ENCODE data around the gene ZNF292.
"Not testable (repeated sequence)": the region's sequence is repeated elsewhere in the genome, so short reads cannot be mapped to it uniquely, and the experiment has no call there.

The ZNF292 gene

GRCh38 chr6:87214831-87215230 lies 59.5 kb downstream of the ZNF292 start:
- no peak for DNase-seq

DNA sequence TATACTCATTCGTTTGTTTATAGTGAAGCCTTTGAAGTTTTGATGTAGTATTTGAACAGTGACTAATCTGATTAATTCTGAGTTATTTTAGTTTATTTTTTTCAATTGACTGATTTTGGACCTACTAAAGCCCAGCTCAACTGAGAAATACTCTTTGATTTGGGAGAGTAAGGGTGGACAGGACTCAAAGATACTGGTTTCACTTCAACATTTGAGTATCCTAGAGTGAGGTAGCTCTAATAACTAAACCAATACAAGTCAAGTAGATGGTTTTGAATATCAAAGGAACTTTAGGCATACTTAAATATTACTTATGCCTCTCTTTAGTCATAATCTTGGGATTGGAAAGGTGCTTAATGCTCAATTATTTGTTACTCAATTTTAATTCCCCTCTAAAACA lies 65.6 kb downstream of the ZNF292 start:
- no peak for DNase-seq

- no peak for DNase-seq
These were observed 67.3 kb downstream of the ZNF292 start for GRCh38 chr6:87222676-87223075.

DNA sequence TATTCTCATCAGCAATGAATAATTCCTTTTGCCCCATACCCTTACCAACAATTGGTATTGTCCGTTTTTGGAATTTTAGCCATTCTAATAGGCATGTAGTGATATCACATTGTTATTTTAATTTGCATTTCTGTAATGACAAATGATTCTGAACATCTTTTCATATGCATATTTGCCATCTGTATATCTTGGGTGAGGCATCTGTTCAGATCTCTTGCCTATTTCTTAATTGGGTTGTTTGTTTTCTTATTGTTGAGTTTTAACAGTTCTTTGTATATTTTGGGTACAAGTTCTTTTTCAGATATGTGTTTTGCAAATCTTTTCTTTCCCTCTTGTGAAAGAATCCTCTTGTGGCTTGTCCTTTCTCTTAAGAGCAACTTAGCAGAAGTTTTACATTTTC lies 69.6 kb downstream of the ZNF292 start:
- no peak for DNase-seq

DNA sequence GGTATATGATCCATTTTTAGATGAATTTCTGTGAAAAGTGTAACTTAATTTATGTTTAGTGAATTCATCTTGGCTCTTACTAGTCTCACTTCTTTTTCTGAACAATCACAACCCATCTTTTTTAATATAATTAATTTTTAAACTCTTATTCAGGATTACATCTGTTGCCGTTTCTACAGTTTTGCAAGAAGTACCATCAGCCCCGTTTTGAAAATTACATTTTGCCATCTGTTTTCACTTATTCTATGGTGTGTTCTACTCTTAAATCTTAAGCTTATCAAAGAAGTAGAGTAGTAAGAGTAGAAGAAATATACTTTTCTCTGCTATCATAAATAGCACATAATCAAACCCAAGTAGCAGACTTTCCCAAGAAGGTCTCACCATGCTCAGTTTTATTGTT lies 70.1 kb downstream of the ZNF292 start:
- no peak for DNase-seq

DNA sequence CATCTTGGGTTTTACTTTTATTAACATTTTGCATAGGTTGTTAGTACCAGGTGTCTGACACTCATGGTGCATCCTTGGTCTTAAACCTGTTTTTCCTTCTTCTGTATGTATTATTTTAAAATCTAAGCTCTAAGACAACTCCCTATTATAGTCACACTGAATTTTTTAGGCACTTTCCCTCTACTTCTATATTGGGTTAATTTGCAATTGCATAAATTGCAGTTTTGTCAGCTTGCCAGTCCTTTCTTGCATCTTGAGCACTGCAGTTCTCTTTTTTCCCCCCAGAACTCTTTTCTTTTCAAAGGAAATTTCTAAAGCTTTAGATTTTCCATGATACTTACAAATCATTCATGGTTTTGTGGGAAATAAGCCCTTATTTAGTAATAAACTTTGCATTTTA lies 70.6 kb downstream of the ZNF292 start:
- no peak for DNase-seq

- no peak for DNase-seq
These were observed 75.4 kb downstream of the ZNF292 start for GRCh38 chr6:87230801-87231200.

DNA sequence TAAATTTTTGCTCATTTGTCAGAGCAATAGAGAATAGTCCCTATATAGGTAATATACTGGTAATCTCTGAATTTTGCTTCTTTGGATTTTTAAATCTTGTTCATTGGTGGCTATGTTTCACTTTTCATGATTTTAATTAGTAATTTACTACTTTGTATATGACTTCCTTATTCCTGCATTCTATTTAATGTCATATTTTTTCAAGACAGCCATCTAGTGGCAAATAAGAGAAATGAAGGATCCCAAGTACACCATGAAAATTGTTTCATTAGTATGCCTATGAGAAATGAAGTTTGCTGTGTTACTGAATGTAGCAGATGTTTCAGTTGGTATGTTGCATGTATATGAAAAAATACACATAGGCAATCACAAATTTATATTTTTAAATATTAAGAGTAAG lies 82.4 kb downstream of the ZNF292 start:
- peak in 1 of 5 donors; percentile 16 for DNase-seq

GRCh38 chr6:87239098-87239635 lies 83.8 kb downstream of the ZNF292 start:
- DNase-seq, result not testable (repeated sequence)

DNA sequence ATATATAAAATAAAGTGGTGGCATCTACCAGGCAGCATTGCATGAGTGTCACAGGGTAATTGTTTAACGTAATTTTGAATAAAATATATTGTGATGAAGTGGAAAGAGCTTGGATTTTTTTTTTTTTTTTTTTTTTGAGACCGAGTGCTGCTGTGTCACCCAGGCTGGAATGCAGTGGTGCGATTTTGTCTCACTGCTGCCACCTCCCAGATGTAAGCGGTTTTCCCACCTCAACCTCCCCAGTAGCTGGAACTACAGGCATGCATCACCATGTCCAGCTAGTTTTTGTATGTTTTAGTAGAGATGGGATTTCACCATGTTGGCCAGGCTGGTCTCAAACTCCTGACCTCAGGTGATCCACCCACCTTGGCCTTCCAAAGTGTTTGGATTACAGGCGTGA lies 85.9 kb downstream of the ZNF292 start:
- no peak for DNase-seq

DNA sequence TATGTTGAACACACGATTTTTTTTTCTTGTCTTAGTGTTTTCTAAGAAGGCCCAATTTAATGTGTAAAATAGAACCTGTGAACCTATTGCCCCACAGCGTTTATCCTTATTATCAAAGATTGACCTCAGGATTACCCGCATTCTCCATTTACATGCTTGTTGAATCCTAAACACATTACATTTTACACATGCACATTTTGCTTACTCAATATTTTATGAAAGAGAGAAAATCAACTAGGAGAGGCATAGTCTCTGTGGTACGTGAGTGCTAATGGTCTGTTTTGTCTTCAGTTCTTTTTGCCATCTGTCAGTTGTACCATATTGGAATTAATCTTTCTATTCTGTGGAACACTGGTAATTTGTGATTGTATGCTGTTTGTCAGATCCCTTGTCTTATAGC lies 86.9 kb downstream of the ZNF292 start:
- DNase-seq, result no peak

GRCh38 chr6:87243812-87244211 lies 88.4 kb downstream of the ZNF292 start:
- no peak for DNase-seq

DNA sequence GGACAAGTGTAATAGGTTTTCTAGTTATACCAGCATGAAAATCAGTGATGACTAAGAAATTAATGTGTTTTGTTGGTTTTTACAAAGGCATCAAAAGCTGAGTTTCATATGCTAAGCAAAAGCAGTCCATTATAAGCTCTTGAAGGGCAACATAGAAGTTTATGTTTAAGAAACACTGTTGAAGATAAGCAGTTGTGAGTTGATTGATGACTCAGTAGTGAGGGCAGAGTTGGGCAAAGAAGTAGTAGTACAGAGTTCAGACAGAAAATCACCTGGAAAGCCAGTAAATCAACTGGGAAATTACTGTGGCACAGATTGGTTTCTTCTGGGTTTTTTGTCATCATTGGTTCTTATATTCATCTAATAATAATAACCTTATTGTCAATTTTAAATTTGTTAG lies 89.0 kb downstream of the ZNF292 start:
- no peak for DNase-seq

GRCh38 chr6:87250019-87250418 lies 94.7 kb downstream of the ZNF292 start:
- DNase-seq, result no peak

DNA sequence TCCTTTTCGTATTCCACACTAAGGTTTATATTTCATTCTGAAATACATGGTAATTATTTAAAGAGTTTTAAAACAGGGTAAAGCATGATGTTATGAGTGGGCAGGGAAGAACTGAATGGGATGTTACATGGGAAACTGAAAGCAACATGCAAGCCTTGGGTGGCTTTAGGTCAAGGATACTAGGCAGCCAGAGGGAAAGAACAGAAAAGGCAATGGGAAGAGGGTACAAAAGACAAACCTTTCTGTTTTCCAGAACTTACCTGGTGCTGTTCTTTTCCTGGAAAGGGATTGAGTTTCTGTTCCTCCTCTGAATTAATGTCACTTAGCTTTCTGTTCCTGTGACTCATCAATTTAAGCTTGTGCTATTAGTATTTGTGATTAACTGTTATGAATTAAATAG lies 95.9 kb downstream of the ZNF292 start:
- DNase-seq, result no peak

DNA sequence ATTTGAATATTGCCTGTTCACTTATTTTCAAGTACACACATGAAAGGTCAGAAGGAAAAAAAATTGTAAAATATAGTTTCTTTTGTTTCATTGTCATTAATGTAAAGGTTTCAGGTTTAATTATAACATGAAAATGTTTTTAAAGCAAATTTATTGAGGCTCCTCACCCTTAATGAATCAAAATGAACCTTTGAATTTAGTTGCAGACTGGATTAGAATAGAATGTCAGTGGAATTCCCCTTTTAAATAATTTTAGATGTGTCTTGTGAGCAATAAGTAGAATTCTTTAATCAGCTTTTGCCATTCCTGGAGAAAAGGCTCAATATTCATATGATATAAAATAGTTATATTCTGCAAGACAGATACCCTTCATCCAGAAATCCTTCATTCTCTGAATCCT lies 96.4 kb downstream of the ZNF292 start:
- DNase-seq, result no peak

DNA sequence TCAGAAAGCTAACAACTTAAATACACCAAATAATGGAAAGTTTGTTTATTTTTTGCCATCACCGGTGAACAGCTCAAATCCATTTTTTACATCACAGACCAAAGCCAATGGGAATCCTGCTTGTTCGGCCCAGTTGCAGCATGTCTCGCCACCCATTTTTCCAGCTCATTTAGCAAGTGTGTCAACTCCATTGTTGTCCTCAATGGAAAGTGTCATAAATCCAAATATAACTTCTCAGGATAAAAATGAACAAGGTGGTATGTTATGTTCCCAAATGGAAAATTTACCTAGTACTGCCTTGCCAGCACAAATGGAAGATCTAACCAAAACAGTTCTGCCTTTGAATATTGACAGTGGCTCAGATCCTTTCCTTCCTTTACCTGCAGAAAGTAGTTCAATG lies 101.7 kb downstream of the ZNF292 start:
- DNase-seq, result no peak

- no peak for DNase-seq
These were observed 102.2 kb downstream of the ZNF292 start for GRCh38 chr6:87257565-87257964.

- DNase-seq, result no peak
These were observed 102.6 kb downstream of the ZNF292 start for GRCh38 chr6:87257975-87258374.

- no peak for DNase-seq
These were observed 104.4 kb downstream of the ZNF292 start for GRCh38 chr6:87259791-87260190.

- DNase-seq, result no peak
These were observed 106.2 kb downstream of the ZNF292 start for GRCh38 chr6:87261534-87261933.

- no peak for DNase-seq
These were observed 109.1 kb downstream of the ZNF292 start for GRCh38 chr6:87264481-87264880.

- no peak for DNase-seq
These were observed 119.4 kb downstream of the ZNF292 start for GRCh38 chr6:87274660-87275274.

DNA sequence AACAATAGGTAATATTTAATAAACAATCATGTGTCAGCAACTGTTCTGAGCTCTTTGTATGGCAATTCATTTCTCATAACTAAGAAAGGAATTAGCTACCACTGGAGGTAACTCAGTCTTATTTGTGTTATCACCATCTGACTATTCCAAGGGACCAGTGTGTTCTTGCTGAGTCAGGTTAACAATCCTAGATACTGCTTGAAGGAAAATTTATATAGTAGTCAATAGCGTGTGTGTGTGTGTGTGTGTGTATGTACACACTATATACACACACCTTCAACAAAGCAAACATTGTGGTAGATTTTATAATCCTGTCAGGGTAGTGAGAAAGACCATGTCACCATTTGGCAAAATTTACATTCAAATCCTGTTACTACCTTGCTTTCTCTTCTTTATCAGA lies 121.3 kb downstream of the ZNF292 start:
- no peak for DNase-seq

DNA sequence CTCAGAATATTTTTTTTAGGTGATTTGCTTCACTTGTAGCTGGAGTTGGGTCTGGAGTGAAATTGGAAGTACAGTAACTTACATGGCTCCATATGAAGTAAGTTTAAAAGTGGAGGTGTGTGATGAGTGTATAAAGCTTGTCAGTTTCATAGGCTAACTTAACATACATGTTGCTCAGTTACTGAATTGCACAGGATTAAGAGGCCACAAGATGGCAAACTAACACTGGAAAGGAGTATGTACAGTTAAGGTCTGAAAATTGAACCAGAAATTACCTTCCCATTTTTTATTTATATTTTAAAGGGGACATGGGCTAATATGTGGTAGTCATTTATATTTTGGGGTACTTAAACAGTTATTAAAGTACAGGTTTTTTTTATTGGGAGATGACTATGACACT lies 121.8 kb downstream of the ZNF292 start:
- DNase-seq, result no peak

Measured in T-helper 1 cell (primary cell).